ENCODE measurements around the gene IL1B. TPM values are rescaled to one million over a fixed set of nuclear protein-coding genes. Genes with fewer than 3 reads are reported as not detected.

Gene IL1B
- not detected for total RNA-seq
- long read RNA-seq = 0 reads

GRCh38 chr2:112836695-112837117, at the start of gene IL1B:
Gene IL1B (minus strand): TSS chr2:112836779. CDS start chr2:112836229, 550 bp downstream.
- intact Hi-C loops (cut with DNase I) = no loop called here
- DNase-seq (ENCODE audit: missing footprints) = no peak
- no peak for ATAC-seq

DNA sequence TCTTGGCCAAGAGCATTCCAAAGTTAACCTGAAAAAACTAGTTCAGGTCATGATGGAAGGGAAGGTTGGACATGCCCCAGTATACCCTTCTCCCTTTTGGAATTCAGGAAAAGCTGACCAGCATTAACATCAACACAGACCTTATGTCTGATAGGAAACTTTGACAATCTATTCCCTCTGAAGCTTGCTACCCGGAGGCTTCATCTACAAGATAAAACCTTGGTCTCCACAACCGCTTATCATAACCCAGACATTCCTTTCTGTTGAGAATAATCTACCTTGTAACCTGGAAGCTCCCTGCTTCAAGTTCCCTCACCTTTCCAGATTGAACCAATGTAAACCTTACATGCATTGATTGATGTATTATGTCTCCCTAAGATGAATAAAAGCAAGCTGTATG, 49.7 kb upstream of the IL1B start:
- no peak for DNase-seq (ENCODE audit: missing footprints)
- no peak for ATAC-seq

DNA sequence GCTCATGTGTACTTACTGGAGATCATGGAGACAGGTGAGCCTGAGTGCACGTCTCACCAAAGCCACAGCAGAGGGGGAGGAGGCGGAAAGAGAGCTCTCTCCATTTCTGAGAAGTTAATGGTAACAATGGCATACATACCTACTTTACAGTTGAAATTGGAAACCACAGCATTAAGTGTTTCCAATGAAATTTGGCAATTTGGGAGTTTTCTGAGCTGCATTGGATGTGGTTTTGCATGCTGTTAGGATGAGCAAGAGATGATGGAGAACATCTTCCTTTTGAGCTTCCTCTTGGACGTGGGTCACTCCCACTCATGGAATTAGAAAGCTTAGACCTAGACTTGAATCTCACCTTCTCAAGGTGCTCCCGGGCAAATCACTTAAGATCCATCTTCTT, 48.9 kb upstream of the IL1B start:
- intact Hi-C loops (cut with DNase I) = loop anchor here (5.0 kb wide), 1 partner anchor 138 kb away; no protein-coding TSS in a partner anchor
- ATAC-seq (no peak), DNase-seq (ENCODE audit: missing footprints) (no peak)

More for the DNA sequence above, 49.7 kb upstream of the IL1B start:
- intact Hi-C loops (cut with DNase I) = loop anchor here (5.0 kb wide), 1 partner anchor 139 kb away; no protein-coding TSS in a partner anchor

GRCh38 chr2:112884869-112885505, 48.4 kb upstream of the IL1B start:
- no peak for ATAC-seq
- intact Hi-C loops (cut with DNase I) = loop anchor here (5.0 kb wide), 1 partner anchor 138 kb away; no protein-coding TSS in a partner anchor
- no peak for DNase-seq (ENCODE audit: missing footprints)

- ATAC-seq = no peak
- no peak for DNase-seq (ENCODE audit: missing footprints)
- intact Hi-C loops (cut with DNase I) = no loop called here
Measured at GRCh38 chr2:112883669-112884068, 47.1 kb upstream of the IL1B start.

- DNase-seq (ENCODE audit: missing footprints) (no peak), ATAC-seq (peak; percentile 42)
- intact Hi-C loops (cut with DNase I) = no loop called here
Measured at GRCh38 chr2:112881217-112881985, 44.8 kb upstream of the IL1B start.

DNA sequence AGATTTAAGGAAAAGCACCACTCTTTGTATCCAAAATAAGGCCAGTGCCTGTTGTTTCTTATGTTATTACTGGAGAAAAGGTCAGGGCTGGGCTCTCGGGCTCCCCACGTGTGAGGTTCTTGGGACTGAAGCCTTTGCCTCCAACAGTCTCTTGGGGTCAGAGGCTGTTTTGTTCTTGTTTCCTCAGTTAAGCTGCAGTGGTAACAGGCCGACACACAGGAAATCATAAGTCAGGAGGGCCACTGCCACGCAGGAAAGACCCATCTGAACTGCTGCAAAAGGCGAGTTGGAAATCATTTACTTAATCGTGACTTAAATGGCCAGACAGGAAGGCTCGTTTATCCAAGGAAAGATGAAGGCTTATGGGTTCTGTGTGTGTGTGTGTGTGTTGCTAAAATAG, 44.1 kb upstream of the IL1B start:
- no peak for ATAC-seq
- no peak for DNase-seq (ENCODE audit: missing footprints)
- intact Hi-C loops (cut with DNase I) = no loop called here

DNA sequence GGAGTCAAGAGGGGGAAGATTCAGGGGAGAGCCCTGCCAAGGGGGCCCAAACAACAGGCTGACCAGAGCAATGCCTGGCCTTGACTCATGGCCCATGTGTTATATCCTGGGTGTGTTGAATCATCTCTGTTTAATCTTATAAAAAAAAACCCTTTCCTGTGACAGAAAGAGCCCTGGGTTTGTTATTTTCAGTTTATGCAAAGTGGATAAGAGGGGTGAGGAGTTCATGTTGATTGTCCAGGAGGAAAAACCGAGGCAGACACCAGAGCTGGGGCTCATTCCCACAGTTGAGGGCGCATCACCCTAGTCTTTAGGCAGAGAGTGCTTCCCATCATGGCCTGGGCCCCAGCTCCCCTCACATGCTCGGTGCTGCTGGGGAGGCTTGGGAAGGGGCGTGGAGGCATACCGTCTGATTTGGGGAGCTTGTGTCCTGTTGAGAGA, 43.5 kb upstream of the IL1B start:
- DNase-seq (ENCODE audit: missing footprints) (no peak), ATAC-seq (no peak)
- intact Hi-C loops (cut with DNase I) = no loop called here

- ATAC-seq (no peak), DNase-seq (ENCODE audit: missing footprints) (no peak)
- intact Hi-C loops (cut with DNase I) = no loop called here
Measured at GRCh38 chr2:112879491-112880041, 43.0 kb upstream of the IL1B start.

GRCh38 chr2:112877423-112877822, 40.8 kb upstream of the IL1B start:
- DNase-seq (ENCODE audit: missing footprints) (no peak), ATAC-seq (no peak)
- intact Hi-C loops (cut with DNase I) = no loop called here

DNA sequence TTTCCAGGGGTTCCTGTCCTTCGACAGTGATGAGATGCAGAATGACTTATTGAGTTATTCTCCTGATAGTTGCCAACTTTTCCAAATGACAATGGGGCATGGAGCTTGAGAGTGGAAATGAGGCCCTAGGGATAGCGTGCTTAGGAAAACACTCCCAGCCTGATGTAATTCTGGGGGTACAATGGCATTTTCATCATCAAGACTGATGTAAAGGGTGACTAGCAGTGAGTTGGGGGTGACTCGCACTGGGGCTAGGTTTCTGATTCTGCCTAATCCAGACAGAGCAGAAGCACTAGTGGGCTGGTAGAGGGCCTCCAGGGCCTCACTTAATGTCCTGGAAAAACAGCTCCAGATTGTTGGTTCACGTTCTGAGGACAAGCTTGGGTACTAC, 40.4 kb upstream of the IL1B start:
- no peak for DNase-seq (ENCODE audit: missing footprints)
- intact Hi-C loops (cut with DNase I) = no loop called here
- no peak for ATAC-seq

DNA sequence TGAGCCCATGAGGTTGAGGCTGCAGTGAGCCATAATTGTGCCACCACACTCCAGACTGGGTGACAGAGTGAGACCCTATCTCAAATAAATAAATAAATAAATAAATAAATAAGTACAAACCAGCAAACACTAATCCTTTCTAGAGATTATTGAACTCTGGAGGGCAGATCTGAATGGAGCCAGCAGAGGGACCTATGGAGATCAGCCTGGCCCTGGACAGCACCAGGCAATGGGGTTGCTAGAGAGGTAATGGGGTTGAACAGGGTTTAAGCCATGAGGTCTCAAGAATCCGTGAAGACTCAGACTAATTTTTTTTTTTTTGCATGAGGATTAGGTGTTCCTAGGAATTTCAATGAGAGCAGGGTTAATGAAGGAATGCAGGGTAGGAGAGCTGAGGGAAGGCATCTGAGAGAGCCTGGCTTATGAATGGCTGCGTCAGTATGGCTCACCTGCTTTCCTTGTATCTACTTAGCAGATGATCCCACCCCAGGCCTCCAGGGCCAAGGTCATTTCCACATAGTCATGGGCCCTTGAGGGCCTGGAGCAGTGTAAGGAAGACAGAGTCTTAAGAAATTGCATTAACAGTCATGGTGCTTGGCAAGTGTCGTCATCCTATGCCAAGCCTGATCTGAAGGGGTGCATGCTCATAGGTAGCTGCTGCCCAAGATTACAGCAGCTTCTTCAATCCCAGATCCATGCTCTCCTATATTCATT, 39.8 kb upstream of the IL1B start:
- intact Hi-C loops (cut with DNase I) = no loop called here
- DNase-seq (ENCODE audit: missing footprints) (no peak), ATAC-seq (no peak)

DNA sequence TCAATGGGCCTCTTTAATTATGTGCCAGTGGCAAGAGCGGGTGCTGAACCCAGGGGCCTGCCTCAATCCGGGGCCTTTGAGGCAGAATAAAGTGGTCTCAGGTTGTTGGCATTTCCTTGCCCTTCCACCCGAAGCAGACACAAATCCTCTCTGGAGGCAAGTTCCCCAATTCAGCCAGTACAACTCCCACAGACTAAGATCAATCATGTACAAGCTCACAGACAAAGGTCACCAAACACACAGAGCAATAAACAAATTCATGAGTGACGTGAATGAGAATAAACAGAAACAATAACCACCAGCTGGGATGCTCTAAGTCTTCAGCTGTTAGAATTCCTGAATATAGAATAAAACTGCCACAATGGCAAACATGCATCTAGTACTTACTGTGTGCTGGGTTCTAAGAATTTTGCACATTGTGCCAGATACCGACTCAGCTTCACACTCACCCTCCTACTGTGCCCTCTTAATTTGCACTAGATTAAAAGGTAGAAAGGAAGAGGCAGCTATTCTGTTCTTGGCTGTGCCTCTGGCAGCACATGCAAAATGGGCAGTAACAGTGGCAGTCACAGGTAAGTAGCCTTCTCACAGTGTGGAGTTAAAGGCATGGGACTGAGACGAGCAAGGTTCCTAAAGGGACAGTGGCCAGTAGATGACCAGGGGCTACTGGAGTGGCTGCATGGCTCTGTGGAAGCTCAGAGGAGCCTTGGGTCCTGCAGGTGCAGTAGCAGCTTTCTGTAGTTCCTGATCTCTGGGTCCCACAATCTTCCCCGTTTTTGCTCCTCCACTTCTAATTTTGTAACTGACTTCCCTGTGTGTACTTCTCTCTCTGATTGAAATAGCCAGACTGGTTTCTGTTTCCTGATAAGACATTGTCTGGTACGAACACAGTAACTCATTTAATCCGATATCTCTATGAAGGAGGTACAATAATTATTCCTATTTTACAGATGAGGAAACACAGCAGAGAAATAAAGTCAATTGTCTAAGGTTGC, 34.6 kb upstream of the IL1B start:
- intact Hi-C loops (cut with DNase I) = no loop called here
- DNase-seq (ENCODE audit: missing footprints) = no peak

DNA sequence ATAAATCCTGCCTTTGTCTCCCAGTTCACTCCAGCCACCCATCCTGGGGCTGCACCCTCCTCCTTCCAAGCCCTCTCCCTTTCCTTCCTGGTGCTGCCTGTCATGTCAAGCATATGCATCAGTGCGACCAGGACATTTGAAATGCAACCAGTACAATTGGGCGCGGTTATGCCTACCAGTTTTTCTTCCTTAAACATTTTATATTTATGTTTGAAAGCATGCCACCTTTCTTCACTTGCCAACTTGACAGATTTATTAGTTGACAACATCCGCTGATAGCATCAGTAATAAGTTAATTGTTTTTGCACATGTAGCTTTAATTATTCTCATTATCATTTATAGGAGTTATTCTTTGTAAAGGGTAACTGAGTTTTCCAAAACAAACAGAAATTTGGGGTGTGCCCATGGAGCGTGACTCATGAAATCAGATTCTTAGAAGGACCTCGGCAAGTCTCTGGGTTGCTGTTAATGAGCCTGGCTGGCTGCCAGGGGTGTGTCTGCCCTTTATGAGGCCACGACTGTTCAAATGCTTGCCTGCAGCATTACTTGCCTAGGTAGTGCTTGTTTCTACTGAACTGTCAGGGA, 32.8 kb upstream of the IL1B start:
- intact Hi-C loops (cut with DNase I) = loop anchor here (1.0 to 5.0 kb wide), 2 partner anchors 57 to 102 kb away; no protein-coding TSS in a partner anchor
- ATAC-seq = no peak

More for the DNA sequence above, 34.6 kb upstream of the IL1B start:
- no peak for ATAC-seq

GRCh38 chr2:112867701-112868631, 31.4 kb upstream of the IL1B start:
- ATAC-seq (no peak), DNase-seq (ENCODE audit: missing footprints) (no peak)
- intact Hi-C loops (cut with DNase I) = loop anchor here (5.0 kb wide), 1 partner anchor 101 kb away; no protein-coding TSS in a partner anchor

More for the DNA sequence above, 32.8 kb upstream of the IL1B start:
- DNase-seq (ENCODE audit: missing footprints) = peak; percentile 87

DNA sequence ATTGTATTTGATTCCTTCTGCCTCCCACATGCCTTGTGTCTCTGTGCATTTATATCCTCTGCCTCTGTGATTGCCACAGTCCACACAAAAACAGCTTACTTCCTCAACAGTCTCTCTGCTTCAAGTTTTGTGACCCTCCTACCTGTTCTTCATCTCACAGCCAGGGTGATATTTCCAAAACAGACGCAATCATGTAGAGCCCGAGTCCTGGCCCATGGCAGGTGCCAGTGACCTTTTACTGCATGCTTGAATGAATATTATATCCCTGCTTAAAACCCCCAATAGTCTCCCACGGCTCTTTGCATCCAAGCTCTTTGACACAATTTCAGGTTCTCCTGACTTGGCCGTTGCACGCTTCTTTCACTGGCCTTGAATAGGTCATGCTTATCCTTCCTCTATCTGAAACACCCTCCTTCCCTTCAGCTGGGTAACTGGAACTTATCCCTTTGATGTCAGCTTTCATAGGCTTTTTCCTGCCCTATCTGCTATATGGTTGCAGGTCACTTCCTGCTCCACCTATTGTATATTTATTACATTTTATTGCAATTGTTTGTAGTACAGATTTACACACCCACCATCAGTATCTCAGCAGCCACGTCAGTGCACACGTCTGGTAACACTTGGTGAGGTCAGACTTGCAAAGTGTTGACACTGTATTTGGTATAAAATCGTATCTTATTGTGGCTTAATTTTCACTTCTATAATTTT, 29.7 kb upstream of the IL1B start:
- DNase-seq (ENCODE audit: missing footprints) = no peak
- ATAC-seq = no peak
- intact Hi-C loops (cut with DNase I) = loop anchor here (5.0 kb wide), 1 partner anchor 99 kb away; no protein-coding TSS in a partner anchor

All from Right ventricle myocardium inferior (tissue), 1 donor.